ENCODE results near the gene TYW1B. TPM values are rescaled to one million over a fixed set of nuclear protein-coding genes. Genes with fewer than 3 reads are reported as not detected.
"Not testable (repeated sequence)": the region's sequence is repeated elsewhere in the genome, so short reads cannot be mapped to it uniquely, and the experiment has no call there.

The TYW1B gene
- total RNA-seq, 1 donor from 2014 or later = 3.4 TPM

DNA sequence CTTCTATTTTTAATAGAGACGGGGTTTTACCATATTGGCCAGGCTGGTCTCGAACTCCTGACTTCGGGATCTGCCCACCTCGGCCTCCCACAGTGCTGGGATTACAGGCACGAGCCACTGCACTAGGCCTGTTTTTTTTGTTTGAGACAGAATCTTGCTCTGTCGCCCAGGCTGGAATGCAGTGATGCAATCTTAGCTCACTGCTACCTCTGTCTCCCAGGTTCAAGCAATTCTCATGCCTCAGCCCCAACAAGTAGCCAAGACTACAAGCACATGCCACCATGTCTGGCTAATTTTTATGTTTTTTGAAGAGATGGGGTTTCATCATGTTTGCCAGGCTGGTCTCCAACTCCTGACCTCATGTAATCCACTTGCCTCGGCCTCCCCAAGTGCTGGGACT is 73.7 kb downstream of the TYW1B start:
- intact Hi-C loops (cut with micrococcal nuclease) = no loop called here

DNA sequence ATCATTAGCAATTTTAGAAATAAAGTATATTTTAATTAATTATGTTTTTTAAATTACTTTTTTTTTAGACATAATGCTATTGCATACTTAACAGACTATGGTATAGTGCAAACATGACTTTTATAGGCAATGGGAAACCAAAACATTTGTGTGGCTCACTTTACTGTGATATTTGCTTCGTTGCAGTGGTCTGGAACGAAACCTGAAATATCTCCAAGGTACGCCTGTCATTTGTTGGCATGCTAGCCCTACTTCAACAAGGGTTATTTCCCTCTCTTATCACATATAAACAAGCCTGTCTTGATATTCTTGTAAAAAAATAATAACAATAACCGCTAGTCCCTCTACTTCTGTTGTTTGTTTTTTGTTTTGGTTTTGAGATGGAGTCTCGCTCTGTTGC is 74.2 kb downstream of the TYW1B start:
- intact Hi-C loops (cut with micrococcal nuclease) = no loop called here

DNA sequence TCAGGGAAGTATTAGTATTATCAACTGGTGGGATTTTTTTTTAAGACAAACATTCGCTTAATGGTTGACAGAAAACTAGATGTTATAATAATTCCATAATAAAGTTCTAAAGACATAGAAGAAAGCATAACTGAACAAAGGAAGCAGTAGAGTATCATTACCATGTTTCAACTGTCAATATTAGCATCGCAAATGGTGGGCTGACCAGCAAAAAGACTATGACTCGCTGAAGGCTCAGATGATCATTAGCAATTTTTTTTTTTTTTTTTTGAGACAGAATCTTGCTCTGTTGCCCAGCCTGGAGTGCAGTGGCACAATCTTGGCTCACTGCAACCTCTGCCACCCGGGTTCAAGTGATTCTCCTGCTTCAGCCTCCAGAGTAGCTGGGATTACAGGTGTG is 74.8 kb downstream of the TYW1B start:
- intact Hi-C loops (cut with micrococcal nuclease) = not testable (repeated sequence)

DNA sequence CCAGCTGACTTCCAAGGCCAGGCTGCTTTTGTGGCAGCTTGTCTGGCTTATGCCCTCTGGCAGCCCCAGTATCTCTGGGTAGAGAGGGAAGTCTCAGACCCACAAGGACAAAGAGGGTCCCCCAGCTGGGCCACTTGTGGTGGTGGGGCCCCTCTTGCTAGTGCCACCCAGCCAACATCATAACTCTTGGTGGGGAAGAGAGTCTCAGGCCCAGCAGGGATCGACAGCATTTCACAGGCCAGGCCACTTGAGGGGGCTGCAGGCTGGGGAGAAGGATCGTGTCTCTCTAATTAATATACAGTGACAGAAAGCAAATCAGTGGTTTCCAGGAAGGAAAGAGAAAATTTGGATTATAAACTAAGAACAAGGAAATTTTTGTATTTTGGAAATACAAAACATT is 76.0 kb downstream of the TYW1B start:
- intact Hi-C loops (cut with micrococcal nuclease) = no loop called here

DNA sequence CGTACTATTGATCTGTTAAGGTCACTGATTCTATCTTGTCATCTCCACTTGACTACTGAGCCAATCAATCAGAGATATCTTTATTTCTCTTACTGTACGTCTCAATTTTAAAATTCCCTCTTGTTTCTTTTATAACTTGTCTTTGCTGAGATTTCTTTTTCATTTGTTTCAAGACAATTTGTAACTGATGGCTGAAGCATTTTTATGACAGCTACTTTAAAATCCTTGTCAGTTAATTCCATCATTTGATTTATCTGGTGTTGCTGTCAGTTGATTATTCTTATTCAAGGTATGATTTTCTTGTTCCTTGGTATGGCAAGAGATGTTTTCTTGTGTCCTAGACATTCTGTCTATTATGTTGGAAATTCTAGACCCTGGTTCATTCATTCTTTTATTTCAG is 76.6 kb downstream of the TYW1B start:
- intact Hi-C loops (cut with micrococcal nuclease) = no loop called here

DNA sequence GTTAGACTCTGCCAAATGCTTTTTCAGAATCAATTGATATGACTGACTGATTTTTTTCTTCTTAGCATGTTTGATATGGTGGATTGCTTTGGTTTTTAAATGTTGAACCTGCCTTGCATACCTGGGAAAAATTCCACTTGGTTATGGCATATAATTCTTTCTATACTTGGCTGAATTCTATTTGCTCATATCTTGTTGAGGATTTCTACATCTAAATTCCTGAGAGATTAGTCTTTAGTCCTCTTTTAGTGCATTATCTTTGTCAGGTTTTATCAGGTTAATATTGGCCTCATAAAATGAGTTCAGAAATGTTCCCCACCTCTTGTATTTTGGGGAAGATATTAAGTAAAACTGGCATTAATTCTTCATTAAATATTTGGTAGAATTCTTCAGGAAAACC is 79.4 kb downstream of the TYW1B start:
- intact Hi-C loops (cut with micrococcal nuclease) = not testable (repeated sequence)

DNA sequence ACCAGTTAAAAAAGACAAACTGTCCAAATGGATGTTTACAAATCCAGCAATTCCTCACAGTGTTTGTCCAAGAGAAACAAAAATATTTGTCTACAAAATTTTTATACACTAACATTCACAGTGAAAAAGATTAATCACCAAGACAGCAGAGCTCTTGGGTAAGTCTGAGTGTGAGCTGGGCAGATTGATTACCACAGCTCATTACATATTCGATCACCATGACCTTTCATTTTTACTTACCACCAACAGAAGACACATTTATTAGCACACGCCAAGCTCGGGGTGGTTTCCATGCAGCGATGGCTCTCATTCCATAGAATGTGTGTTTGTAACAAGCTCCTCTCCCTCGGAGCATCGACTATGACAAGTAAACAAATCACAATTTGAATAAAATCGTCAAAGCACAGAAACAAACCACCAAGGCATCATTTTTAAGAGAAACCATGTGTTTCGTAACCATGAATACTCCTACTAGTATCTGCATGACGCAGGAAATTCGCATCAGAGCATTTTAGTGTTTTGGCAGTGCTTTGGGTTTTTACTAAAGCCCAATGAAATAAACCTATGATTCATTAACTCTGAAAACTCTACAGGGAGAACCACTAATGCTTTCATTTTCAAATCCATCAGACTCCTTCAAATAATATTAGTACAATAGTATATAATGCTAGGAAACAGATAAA is 83.6 kb downstream of the TYW1B start:
- intact Hi-C loops (cut with micrococcal nuclease) = not testable (repeated sequence)

DNA sequence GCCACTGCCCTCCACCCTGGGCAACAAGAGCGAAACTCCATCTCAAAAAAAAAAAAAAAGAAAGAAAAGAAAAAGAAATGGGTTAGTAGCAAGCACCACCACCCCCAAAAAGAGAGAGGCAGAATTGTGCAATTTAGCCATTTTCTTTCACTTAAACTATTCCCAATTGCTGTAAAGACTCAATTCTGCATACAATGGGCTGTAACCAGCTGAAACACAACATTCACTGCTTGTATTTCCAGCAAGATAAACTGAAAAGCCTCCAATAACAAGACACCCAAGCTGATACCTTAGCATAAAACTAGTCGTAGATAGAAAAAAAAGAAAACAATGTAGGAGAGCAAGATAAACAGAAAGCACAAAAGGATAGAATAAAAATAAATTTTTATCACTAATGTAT is 84.2 kb downstream of the TYW1B start:
- intact Hi-C loops (cut with micrococcal nuclease) = not testable (repeated sequence)

DNA sequence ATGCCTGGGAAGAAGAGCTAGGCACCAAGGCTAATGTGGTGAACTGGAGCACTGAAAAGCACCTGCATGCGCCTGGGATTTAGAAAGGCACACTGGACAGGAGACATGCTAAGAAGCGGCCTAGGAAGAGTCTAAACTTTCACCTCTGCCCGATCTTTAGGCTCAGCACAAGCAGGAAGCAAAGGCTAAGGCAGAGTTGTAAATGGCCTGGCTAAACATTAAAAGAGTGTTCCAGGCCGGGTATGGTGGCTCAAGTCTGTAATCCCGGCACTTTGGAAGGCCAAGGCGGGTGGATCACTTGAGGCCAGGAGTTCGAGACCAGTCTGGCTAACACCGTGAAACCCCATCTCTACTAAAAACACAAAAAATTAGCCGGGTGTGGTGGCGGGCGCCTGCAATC is 88.3 kb downstream of the TYW1B start:
- intact Hi-C loops (cut with micrococcal nuclease) = not testable (repeated sequence)

DNA sequence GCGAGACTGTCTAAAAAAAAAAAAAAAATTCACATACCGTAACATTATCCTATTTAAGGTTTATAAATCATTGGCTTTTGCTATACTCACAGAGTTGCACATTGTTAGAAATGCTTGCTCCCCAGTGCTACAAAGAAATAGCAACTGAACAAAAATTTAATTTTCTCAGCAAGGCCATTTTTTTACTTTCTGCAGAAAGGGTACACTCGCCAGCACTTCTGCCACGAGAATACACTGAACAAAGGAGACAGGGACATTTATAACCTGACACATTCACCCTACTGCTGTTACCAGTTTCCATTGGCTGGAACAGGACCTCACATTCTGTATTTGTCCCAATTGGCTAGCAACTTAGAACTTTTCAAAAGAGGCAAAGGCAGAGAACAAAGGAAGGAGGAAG is 92.1 kb downstream of the TYW1B start:
- intact Hi-C loops (cut with micrococcal nuclease) = not testable (repeated sequence)

DNA sequence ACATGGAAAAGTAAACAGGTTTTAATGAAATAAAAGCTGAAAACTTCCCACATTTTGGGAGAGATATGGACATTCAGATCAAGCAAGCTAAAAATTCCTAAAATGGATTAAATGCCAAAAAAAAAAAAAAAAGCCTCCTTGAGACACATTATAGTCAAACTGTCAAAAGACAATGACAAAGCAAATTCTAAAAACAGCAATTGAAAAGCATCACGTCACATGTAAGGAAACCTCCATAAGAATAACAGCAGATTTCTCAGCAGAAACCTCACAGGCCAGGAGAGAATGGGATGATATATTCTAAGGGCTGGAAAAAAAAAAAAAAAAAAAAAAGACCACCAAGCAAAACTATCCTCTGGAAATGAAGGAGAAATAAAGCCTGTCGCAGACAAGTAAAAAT is 97.2 kb downstream of the TYW1B start:
- intact Hi-C loops (cut with micrococcal nuclease) = not testable (repeated sequence)

DNA sequence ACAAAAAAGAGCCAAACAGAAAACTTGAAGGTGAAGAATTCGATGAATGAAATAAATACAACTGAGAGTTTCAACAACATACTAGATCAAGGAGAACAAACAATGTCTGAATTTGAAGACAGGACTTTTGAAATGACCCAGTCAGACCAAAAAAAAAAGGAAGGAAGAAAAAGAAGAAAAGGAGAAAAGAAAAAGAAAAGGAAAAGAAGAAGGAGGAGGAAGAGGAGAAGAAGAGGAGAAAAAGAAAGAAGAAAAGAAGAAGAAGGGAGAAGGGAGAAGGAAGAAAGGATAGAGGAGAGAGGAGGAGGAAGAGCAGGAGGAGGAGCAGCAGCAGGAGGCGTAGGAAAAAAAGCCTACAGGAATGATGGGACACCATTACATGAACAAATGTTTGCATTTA is 97.6 kb downstream of the TYW1B start:
- intact Hi-C loops (cut with micrococcal nuclease) = not testable (repeated sequence)

DNA sequence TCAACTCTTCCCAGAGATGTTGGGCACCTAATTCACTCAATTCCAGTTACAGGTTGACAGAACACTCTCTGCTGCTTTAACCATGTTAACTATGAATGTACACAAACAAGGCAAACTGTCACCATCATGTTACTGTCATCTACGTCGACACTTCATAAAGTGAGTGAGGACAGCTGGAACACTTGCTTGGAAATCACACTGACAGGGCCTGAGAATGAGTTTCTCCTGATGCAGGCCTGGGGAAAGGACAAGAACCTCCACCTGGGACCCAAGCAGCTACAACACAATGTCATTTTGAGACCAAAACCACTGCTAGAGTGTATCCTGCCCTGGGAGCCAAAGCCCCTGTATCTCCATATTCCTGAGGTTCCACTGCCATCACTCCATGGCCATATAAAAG is 98.9 kb downstream of the TYW1B start:
- intact Hi-C loops (cut with micrococcal nuclease) = not testable (repeated sequence)

DNA sequence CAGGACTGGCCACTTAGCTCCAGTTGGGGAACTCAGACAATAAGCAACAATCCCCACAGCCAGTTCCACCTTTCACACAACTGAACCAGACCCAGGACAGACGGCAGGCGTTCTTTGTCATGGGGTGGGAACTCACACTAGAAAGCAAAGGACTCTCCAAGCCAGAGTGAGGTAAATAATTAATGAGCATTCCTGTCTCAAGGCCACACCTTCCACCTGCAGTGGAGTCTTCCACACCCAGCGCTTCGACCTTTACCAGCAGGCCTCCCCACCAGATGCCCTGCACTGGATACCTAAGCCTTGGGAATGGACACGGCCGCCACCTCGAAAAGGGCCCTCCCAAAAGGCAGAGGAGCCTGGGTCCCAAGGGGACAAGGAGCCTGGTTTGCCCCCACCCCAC is 105.3 kb downstream of the TYW1B start:
- intact Hi-C loops (cut with micrococcal nuclease) = not testable (repeated sequence)

DNA sequence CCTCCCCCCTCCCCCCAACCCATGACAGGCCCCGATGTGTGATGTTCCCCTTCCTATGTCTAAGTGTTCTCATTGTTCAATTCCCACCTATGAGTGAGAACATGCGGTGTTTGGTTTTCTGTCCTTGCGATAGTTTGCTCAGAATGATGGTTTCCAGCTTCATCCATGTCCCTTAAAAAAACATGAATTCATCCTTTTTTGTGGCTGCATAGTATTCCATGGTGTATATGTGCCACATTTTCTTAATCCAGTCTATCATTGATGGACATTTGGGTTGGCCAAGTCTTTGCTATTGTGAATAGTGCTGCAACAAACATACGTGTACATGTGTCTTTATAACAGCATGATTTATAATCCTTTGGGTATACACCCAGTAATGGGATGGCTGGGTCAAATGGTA is 107.1 kb downstream of the TYW1B start:
- intact Hi-C loops (cut with micrococcal nuclease) = not testable (repeated sequence)

DNA sequence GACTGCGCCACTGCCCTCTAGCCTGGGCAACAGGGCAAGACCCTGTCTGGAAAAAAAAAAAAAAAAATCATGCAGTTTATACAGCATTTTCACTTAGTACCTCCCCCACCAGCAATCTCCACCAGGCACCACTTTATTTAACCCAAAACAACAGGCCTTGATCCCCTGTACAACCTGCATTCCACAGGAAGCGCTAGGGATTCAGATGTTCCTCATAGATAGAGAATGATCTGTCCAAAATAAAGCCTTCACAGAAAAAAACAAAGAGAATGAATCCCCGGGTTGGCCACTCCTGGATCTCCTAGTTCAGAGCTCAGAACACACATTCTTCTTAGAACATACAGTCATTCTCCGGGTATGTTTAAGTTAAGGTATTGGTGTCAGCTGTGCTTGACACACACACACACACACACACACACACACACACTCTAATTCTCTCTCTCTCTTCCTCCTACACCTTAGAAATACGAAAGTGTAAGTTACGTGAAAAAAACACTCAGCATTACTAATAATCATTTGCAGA is 110.7 kb downstream of the TYW1B start:
- intact Hi-C loops (cut with micrococcal nuclease) = not testable (repeated sequence)

DNA sequence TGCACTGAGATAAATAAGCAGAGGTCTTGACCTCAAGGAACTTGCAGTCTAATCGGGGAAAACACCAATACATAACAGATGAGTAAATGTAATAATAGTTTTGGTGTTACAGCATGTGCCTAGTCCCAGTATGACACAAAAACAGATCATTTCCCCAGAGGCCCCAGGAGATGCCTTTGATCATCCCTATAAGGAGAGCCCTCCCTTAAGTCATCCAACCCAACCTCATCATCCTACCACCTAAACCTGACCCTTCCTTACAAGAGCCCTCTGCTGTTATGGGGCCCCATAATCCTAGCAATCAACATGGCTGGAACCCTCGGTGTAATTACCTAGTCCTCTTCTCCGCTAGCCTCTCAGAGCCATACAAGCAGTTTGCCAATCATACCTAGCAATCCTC is 116.1 kb downstream of the TYW1B start:
- intact Hi-C loops (cut with micrococcal nuclease) = not testable (repeated sequence)

DNA sequence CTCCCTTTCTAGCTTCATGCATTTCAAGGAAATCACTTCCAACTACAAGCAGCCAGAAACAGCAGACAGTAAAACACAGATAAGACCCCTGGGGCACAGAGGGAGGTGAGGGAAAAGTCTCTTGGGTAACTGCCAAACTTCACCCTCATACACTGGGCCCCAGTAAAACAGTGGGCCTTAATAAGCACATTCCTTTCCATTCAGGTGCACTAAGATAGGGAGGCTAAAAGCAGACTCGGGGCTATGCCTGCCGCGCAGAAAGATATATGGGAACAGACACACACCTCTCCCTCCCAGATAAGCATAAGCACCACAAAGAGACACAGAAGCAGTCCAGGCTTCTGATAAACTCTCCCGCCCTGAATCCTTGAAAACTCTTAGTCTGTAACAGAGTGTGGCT is 117.0 kb downstream of the TYW1B start:
- intact Hi-C loops (cut with micrococcal nuclease) = no loop called here

DNA sequence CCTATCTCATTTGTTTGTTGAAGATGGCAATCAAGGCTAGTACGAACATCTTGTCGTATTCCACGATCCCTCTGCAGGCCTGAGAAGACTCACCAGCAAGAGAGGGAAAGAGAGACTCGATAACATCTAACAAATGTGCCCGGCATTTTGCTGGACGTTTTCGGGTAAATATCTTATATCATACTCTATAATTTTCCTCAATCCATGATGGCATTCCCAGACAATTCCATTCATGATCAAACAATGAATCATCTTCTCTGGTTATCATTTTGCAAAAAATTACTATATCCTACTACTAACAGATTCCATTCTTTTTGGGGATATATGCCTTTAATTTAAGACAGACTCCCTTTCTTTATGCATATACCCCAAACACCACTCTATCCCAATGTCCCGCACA is 118.1 kb downstream of the TYW1B start:
- intact Hi-C loops (cut with micrococcal nuclease) = no loop called here

DNA sequence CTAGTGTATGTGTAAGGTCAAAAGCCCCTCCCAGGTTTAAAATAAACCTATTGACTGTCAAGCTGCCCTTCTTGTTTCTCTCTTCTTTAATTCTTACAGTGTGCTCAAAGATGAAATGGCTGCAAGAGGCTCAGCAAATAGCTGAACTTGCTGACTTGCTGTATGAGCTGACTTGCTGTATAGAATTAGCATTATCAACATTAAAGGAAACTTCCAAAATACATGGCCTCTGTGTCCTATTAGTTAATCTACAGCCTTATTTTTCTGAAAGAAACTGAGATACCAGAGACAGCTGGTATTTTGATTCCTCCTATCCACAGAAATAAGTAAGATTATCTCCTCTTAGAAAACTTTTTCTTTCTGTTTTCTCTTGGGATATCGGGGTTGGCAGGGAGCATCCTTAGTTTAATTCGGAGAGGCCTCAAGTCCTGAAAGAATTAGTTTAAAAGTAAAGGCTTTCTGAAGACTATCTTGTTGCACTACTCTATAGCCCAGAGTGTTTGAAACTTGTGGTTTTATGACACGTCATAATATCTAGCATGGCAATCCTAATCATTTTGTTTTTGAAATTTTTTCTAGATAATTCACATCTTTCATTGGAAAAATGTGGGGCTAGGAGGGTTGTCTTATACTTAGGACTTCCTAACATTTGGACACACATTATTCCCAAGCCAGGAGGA is 119.5 kb downstream of the TYW1B start:
- intact Hi-C loops (cut with micrococcal nuclease) = not testable (repeated sequence)

DNA sequence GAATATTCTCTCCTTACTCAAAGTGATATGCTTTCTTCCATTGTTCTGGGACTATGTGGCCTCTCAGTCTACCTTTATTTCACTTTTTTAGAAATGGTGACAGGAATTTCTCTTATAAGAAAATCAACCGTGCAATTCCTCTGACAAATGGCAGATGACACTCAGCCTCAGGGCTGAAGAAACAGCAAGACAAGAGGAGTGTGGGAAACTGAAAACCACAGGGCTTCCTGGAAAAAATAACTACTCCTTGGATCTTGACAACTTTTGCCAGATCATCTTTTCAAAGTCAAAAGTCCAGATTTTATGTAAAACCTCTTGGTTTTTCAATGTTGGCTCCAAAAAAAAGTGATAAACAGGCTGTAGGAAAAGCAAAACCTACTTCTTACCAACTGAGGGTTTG is 121.5 kb downstream of the TYW1B start:
- intact Hi-C loops (cut with micrococcal nuclease) = no loop called here

DNA sequence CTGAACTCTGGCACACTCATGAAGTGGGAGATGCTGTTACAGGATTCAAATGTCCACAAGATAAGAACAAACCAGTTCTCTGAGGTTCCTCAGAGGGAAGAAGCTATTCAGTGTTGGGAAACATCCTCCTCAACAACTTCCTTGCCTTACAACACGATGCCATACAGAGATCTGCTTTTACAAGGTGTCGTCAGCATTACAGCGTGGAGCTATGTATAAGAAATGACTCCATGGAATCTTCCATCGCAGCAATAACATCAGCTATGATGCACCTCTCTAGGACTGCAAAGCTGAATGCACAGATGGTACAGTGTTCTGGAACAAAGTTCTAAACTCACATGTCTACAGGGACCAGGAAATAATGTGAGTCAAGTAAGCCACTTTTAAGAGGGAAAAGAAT is 122.3 kb downstream of the TYW1B start:
- intact Hi-C loops (cut with micrococcal nuclease) = not testable (repeated sequence)

DNA sequence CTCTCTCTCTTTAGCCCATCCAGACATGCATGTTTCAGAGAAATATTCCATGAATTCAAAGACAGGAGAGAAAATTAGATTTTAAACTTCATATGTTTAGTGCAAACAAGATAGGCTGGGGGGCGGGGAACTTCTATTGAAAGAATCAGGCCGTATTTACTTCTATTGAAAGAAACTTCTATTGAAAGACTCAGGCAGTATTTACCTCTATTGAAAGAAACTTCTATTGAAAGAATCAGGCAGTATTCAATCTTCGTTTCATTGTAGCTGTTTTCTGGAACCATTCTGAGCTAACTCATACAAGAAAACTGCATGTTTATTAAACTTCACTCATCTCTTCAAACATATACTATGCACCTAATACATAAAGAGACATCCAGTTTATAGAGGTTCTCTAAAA is 123.1 kb downstream of the TYW1B start:
- intact Hi-C loops (cut with micrococcal nuclease) = no loop called here

Data from T-helper 2 cell treated with Interferon-gamma antibody and Interleukin-4, amounts not matched to agents 100 ng/mL and 5 ng/mL, for 36 hours (primary cell).